CD4-positive, alpha-beta memory T cell (primary cell): ENCODE measurements around the gene STAT4. TPM values are rescaled to one million over a fixed set of nuclear protein-coding genes. Genes with fewer than 3 reads are reported as not detected.

ENCODE experiments used
- CTCF ChIA-PET: fragments of 350-600 bp; sonication (Branson Sonifier 250); formaldehyde crosslinking; loops from one replicate; lab custom pipeline; 2021; ENCODE audit warnings: inconsistent platforms; ENCODE audit not compliant: partially characterized antibody; lab: Charles Lee
- POLR2A ChIA-PET: fragments of 350-600 bp; sonication (Branson Sonifier 250); formaldehyde crosslinking; loops from one replicate; lab custom pipeline; 2021; ENCODE audit not compliant: partially characterized antibody; lab: Charles Lee
- DNase-seq, 5 donors: peaks; one replicate each; pipeline versions ENCODE4 v3.0.0 to v3.0.0-alpha.2; 2020 to 2022; ENCODE audit warnings: mixed read lengths in 1 of 5
- H3K27ac ChIP-seq: one replicate; pipeline ENCODE4 v1.7.0; 2013; ENCODE audit warnings: low read depth, low read length
- H3K27me3 ChIP-seq: 2 replicates; pipeline ENCODE4 v1.7.0; 2013; ENCODE audit warnings: mild to moderate bottlenecking, low read length, moderate library complexity; ENCODE audit not compliant: insufficient read depth
- H3K36me3 ChIP-seq: 2 replicates; pipeline ENCODE4 v1.7.0; 2013; ENCODE audit warnings: mild to moderate bottlenecking, low read length, moderate library complexity; ENCODE audit not compliant: insufficient read depth
- H3K4me1 ChIP-seq: 2 replicates; pipeline ENCODE4 v1.7.0; 2013; ENCODE audit warnings: mild to moderate bottlenecking, low read length, moderate library complexity; ENCODE audit not compliant: insufficient read depth
- H3K4me3 ChIP-seq, 2 donors: one replicate each; pipeline ENCODE4 v1.7.0; 2013; ENCODE audit warnings: low read length in 2 of 2, mild to moderate bottlenecking in 1 of 2
- H3K9me3 ChIP-seq, 2 donors: one replicate each; pipeline ENCODE4 v1.7.0; 2013; ENCODE audit warnings: low read length in 2 of 2, control low read depth in 1 of 2; ENCODE audit not compliant: control insufficient read depth in 1 of 2
- H3K27ac Mint-ChIP-seq, 7 donors: one replicate each; pipeline ENCODE4 v1.8.0; 2020 to 2021; ENCODE audit warnings: mixed read lengths in 7 of 7, mild to moderate bottlenecking in 6 of 7, inconsistent platforms in 3 of 7, moderate library complexity in 3 of 7
- H3K27me3 Mint-ChIP-seq, 2 donors: one replicate each; pipeline ENCODE4 v1.8.0; 2020 to 2021; ENCODE audit warnings: mixed read lengths in 2 of 2
- H3K36me3 Mint-ChIP-seq, 2 donors: one replicate each; pipeline ENCODE4 v1.8.0; 2020 to 2021; ENCODE audit warnings: mixed read lengths in 2 of 2, inconsistent platforms in 1 of 2, mild to moderate bottlenecking in 1 of 2
- H3K4me1 Mint-ChIP-seq, 4 donors: one replicate each; pipeline ENCODE4 v1.8.0; 2020 to 2021; ENCODE audit warnings: mixed read lengths in 4 of 4, mild to moderate bottlenecking in 1 of 4
- H3K4me3 Mint-ChIP-seq, 8 donors: one replicate each; pipeline ENCODE4 v1.8.0; 2020 to 2021; ENCODE audit warnings: mixed read lengths in 8 of 8, mild to moderate bottlenecking in 7 of 8, moderate library complexity in 6 of 8, inconsistent platforms in 3 of 8
- H3K9me3 Mint-ChIP-seq, 8 donors: one replicate each; pipeline ENCODE4 v1.8.0; 2020 to 2021; ENCODE audit warnings: mixed read lengths in 8 of 8, mild to moderate bottlenecking in 5 of 8, inconsistent platforms in 3 of 8, moderate library complexity in 1 of 8
- intact Hi-C: fragments of 100-400 bp; cut with micrococcal nuclease; formaldehyde crosslinking; loops from one replicate; pipeline ENCODE4 v1.15.1; 2023
- polyA plus RNA-seq, 2 donors: library from polyadenylated mRNA; unstranded; fragments of 300-500 nt; fragmentation: Illumina TruSeq; gene quantifications; one replicate each; pipeline ENCODE4 v1.2.3, GENCODE V29; 2021
- total RNA-seq, 2 experiments: library from RNA; stranded (reverse); gene quantifications; one replicate each; pipeline ENCODE4 v1.2.3, GENCODE V29; 2021

The STAT4 gene
- total and polyA plus RNA-seq, 4 experiments from 2014 or later: 69.7 to 119 (median 95.3) TPM

GRCh38 chr2:191039616-191040015 is 111.2 kb downstream of the STAT4 start:
- Mint-ChIP-seq H3K4me3 (peak overlapping the region in 1 of 8 donors; percentile 84), H3K9me3 (peaks cover 0 to 6% (median 0%) of the 10 kb centered on the region in 8 donors), H3K27me3 (no peaks in the 10 kb centered on the region), H3K4me1 (peaks cover 27 to 37% (median 36%) of the 10 kb centered on the region in 4 donors), H3K36me3 (peaks cover 51 to 69% of the 10 kb centered on the region in 2 donors), H3K27ac (peak overlapping the region in 6 of 7 donors; percentile 8 to 93 (median 52))
- Histone ChIP-seq H3K9me3 (no peaks in the 10 kb centered on the region), H3K4me1 (peaks cover 31% of the 10 kb centered on the region), H3K27ac (peak overlapping the region; percentile 10), H3K4me3 (no peak overlapping the region), H3K27me3 (no peaks in the 10 kb centered on the region), H3K36me3 (peaks cover 20% of the 10 kb centered on the region)
- intact Hi-C loops: no loop called here
- ChIA-PET CTCF (interaction anchor here (0.8 to 6.6 kb wide), 2 partner anchors 11 to 117 kb away, joined by 4 to 60 read pairs; no protein-coding TSS in a partner anchor), POLR2A (interaction anchor here (1.4 to 3.5 kb wide), 4 partner anchors 12 to 116 kb away, joined by 4 to 24 read pairs (median 14); partner anchors contain the start of gene STAT1)
- DNase-seq: no peak

- peaks cover 20% of the 10 kb centered on the region for H3K36me3 ChIP-seq
- H3K36me3 Mint-ChIP-seq: peaks cover 45 to 67% of the 10 kb centered on the region in 2 donors
- H3K4me3 Mint-ChIP-seq: peak overlapping the region in 7 of 8 donors; percentile 33 to 84 (median 65)
- H3K4me1 ChIP-seq: peaks cover 31% of the 10 kb centered on the region
- H3K27me3 Mint-ChIP-seq: no peaks in the 10 kb centered on the region
- peak overlapping the region; percentile 87 to 98 (median 91) for H3K27ac Mint-ChIP-seq
- no peak for DNase-seq
- intact Hi-C loops: no loop called here
- H3K27me3 ChIP-seq: no peaks in the 10 kb centered on the region
- H3K27ac ChIP-seq: peak overlapping the region; percentile 39
- POLR2A ChIA-PET: interaction anchor here (0.7 to 3.3 kb wide), 14 partner anchors 10 to 388 kb away, joined by 3 to 24 read pairs (median 8); partner anchors contain the start of genes STAT1 and STAT4
- H3K9me3 Mint-ChIP-seq: no peaks in the 10 kb centered on the region
- H3K9me3 ChIP-seq: no peaks in the 10 kb centered on the region
- H3K4me3 ChIP-seq: no peak overlapping the region
- H3K4me1 Mint-ChIP-seq: peaks cover 27 to 37% (median 36%) of the 10 kb centered on the region in 4 donors
- CTCF ChIA-PET: interaction anchor here (0.8 to 6.6 kb wide), 7 partner anchors 9 to 189 kb away, joined by 3 to 60 read pairs (median 4); no protein-coding TSS in a partner anchor
Observed at GRCh38 chr2:191038741-191039140, 112.1 kb downstream of the STAT4 start.

DNA sequence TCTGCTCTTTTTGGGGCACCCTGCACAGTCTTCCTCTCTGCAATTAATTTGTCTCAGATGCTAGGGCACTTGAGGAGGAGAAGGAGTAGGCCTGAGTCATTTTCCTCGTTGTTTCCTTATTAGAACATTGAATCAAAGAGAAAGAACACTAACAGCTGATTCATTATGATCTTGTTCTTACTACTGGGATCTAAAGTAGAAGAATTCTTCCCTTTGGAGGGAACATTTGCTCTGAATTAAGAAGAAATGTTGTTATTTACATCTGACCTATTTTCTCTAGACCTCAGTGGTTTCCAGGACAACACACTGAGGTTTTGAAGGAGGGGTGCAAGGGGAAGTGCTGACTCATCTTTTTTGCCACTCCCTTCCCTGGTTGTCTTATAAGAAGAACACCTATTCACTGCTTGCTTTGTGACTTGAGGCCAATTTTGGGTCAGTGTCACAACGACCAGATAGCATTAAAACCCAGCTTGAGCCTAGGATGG is 112.5 kb downstream of the STAT4 start:
- Histone ChIP-seq H3K9me3 (no peaks in the 10 kb centered on the region), H3K36me3 (peaks cover 22% of the 10 kb centered on the region), H3K27ac (peak overlapping the region; percentile 39), H3K4me1 (peaks cover 31% of the 10 kb centered on the region), H3K27me3 (no peaks in the 10 kb centered on the region), H3K4me3 (no peak overlapping the region)
- H3K9me3 Mint-ChIP-seq: no peaks in the 10 kb centered on the region
- ChIA-PET CTCF (interaction anchor here (1.0 to 6.6 kb wide), 6 partner anchors 9 to 188 kb away, joined by 3 to 60 read pairs (median 5); no protein-coding TSS in a partner anchor), POLR2A (interaction anchor here (0.7 to 3.3 kb wide), 17 partner anchors 9 to 388 kb away, joined by 3 to 24 read pairs (median 7); partner anchors contain the start of genes GLS, STAT1 and STAT4)
- intact Hi-C loops: no loop called here
- no peaks in the 10 kb centered on the region for H3K27me3 Mint-ChIP-seq
- H3K4me3 Mint-ChIP-seq: peak overlapping the region in 7 of 8 donors; percentile 33 to 84 (median 65)
- H3K27ac Mint-ChIP-seq: peak overlapping the region; percentile 87 to 98 (median 91)
- peaks cover 27 to 37% (median 36%) of the 10 kb centered on the region in 4 donors for H3K4me1 Mint-ChIP-seq
- peak; percentile 49 to 75 (median 63) for DNase-seq
- H3K36me3 Mint-ChIP-seq: peaks cover 48 to 68% of the 10 kb centered on the region in 2 donors

GRCh38 chr2:191037351-191037750 is 113.4 kb downstream of the STAT4 start:
- H3K36me3 ChIP-seq: peaks cover 31% of the 10 kb centered on the region
- no peak for DNase-seq
- CTCF ChIA-PET: interaction anchor here (1.0 to 6.6 kb wide), 6 partner anchors 8 to 118 kb away, joined by 3 to 60 read pairs (median 5); no protein-coding TSS in a partner anchor
- Mint-ChIP-seq H3K36me3 (peaks cover 56 to 75% of the 10 kb centered on the region in 2 donors), H3K9me3 (no peaks in the 10 kb centered on the region), H3K4me1 (peaks cover 27 to 37% (median 35%) of the 10 kb centered on the region in 4 donors), H3K27ac (peak overlapping the region; percentile 87 to 98 (median 91)), H3K27me3 (no peaks in the 10 kb centered on the region), H3K4me3 (peak overlapping the region in 3 of 8 donors; percentile 27 to 45 (median 31))
- peak overlapping the region; percentile 39 for H3K27ac ChIP-seq
- POLR2A ChIA-PET: interaction anchor here (1.1 to 3.3 kb wide), 12 partner anchors 8 to 157 kb away, joined by 3 to 24 read pairs (median 10); partner anchors contain the start of genes GLS, STAT1 and STAT4
- H3K4me3 ChIP-seq: no peak overlapping the region
- intact Hi-C loops: no loop called here
- peaks cover 31% of the 10 kb centered on the region for H3K4me1 ChIP-seq
- H3K9me3 ChIP-seq: no peaks in the 10 kb centered on the region
- H3K27me3 ChIP-seq: no peaks in the 10 kb centered on the region

- Mint-ChIP-seq H3K27ac (peak overlapping the region in 6 of 7 donors; percentile 35 to 93 (median 62)), H3K9me3 (no peaks in the 10 kb centered on the region), H3K4me1 (peaks cover 23 to 30% (median 29%) of the 10 kb centered on the region in 4 donors), H3K36me3 (peaks cover 50 to 77% of the 10 kb centered on the region in 2 donors), H3K4me3 (no peak overlapping the region), H3K27me3 (no peaks in the 10 kb centered on the region)
- Histone ChIP-seq H3K27ac (no peak overlapping the region), H3K27me3 (no peaks in the 10 kb centered on the region), H3K9me3 (no peaks in the 10 kb centered on the region), H3K4me3 (no peak overlapping the region), H3K36me3 (peaks cover 39% of the 10 kb centered on the region), H3K4me1 (peaks cover 31% of the 10 kb centered on the region)
- intact Hi-C loops: no loop called here
- ChIA-PET CTCF (interaction anchor here (1.4 to 6.6 kb wide), 6 partner anchors 11 to 186 kb away, joined by 3 to 60 read pairs (median 6); no protein-coding TSS in a partner anchor), POLR2A (interaction anchor here (0.7 to 1.3 kb wide), 3 partner anchors 13 to 78 kb away, joined by 3 to 4 read pairs (median 3); no protein-coding TSS in a partner anchor)
- no peak for DNase-seq
Observed at GRCh38 chr2:191036363-191036762, 114.4 kb downstream of the STAT4 start.

GRCh38 chr2:191032588-191033429 is 118.0 kb downstream of the STAT4 start:
- Mint-ChIP-seq H3K27me3 (no peaks in the 10 kb centered on the region), H3K9me3 (no peaks in the 10 kb centered on the region), H3K4me1 (peaks cover 27 to 43% (median 33%) of the 10 kb centered on the region in 4 donors), H3K4me3 (no peak overlapping the region), H3K36me3 (peaks cover 43 to 77% of the 10 kb centered on the region in 2 donors), H3K27ac (peak overlapping the region in 5 of 7 donors; percentile 22 to 78 (median 39))
- DNase-seq: no peak
- H3K9me3 ChIP-seq: no peaks in the 10 kb centered on the region
- H3K4me3 ChIP-seq: no peak overlapping the region
- H3K36me3 ChIP-seq: peaks cover 41% of the 10 kb centered on the region
- no peak overlapping the region for H3K27ac ChIP-seq
- CTCF ChIA-PET: interaction anchor here (0.6 to 1.0 kb wide), 3 partner anchors 19 to 82 kb away, joined by 3 read pairs; no protein-coding TSS in a partner anchor
- H3K27me3 ChIP-seq: no peaks in the 10 kb centered on the region
- POLR2A ChIA-PET: interaction anchor here (1.0 to 1.3 kb wide), 2 partner anchors 13 to 19 kb away, joined by 4 read pairs; partner anchors contain the start of gene STAT1
- intact Hi-C loops: no loop called here
- peaks cover 41% of the 10 kb centered on the region for H3K4me1 ChIP-seq
